CMK (cell line): ENCODE results near the gene XPNPEP3.

Source experiments
- DNase-seq: peaks from one replicate; pipeline ENCODE4 v3.0.0-alpha.2; 2010; ENCODE audit warnings: low read depth

XPNPEP3 gene

GRCh38 chr22:40950962-40951794 is 94.2 kb downstream of the XPNPEP3 start, which contains the start of gene RBX1:
RBX1 (plus strand) TSS chr22:40951378; CDS start chr22:40951399, 21 bp downstream.
- DNase-seq = peak; percentile 95

- no peak for DNase-seq
These were observed 95.1 kb downstream of the XPNPEP3 start for GRCh38 chr22:40951795-40952605.

GRCh38 chr22:40953471-40953870 is 96.5 kb downstream of the XPNPEP3 start:
- peak; percentile 54 for DNase-seq

GRCh38 chr22:40954113-40954512 is 97.2 kb downstream of the XPNPEP3 start:
- no peak for DNase-seq

- no peak for DNase-seq
These were observed 98.6 kb downstream of the XPNPEP3 start for GRCh38 chr22:40955571-40955970.

- no peak for DNase-seq
These were observed 100.7 kb downstream of the XPNPEP3 start for GRCh38 chr22:40957601-40958000.

- DNase-seq = no peak
These were observed 101.4 kb downstream of the XPNPEP3 start for GRCh38 chr22:40958299-40958698.

GRCh38 chr22:40960145-40960544 is 103.2 kb downstream of the XPNPEP3 start:
- no peak for DNase-seq

- no peak for DNase-seq
These were observed 109.2 kb downstream of the XPNPEP3 start for GRCh38 chr22:40965936-40966725.

- DNase-seq = no peak
These were observed 109.8 kb downstream of the XPNPEP3 start for GRCh38 chr22:40966726-40967085.

- DNase-seq = no peak
These were observed 110.3 kb downstream of the XPNPEP3 start for GRCh38 chr22:40967111-40967760.

- no peak for DNase-seq
These were observed 115.6 kb downstream of the XPNPEP3 start for GRCh38 chr22:40972587-40972986.

- DNase-seq = no peak
These were observed 116.2 kb downstream of the XPNPEP3 start for GRCh38 chr22:40973144-40973543.

- no peak for DNase-seq
These were observed 118.4 kb downstream of the XPNPEP3 start for GRCh38 chr22:40975366-40975765.

- DNase-seq = no peak
These were observed 120.1 kb downstream of the XPNPEP3 start for GRCh38 chr22:40976866-40977700.

- DNase-seq = no peak
These were observed 122.2 kb downstream of the XPNPEP3 start for GRCh38 chr22:40979198-40979597.

GRCh38 chr22:40979871-40980270 is 122.9 kb downstream of the XPNPEP3 start:
- DNase-seq = no peak
